ENCODE measurements around the gene NEXN.
"Not testable (repeated sequence)": the region's sequence is repeated elsewhere in the genome, so short reads cannot be mapped to it uniquely, and the experiment has no call there.

The NEXN gene

GRCh38 chr1:77972080-77972479 lies 83.7 kb downstream of the NEXN start:
- no peak overlapping the region for H3K4me3 ChIP-seq (ENCODE audit: low read depth, low read length)
- no peak overlapping the region for H3K9ac ChIP-seq (ENCODE audit: low read depth, low read length)
- H3K4me1 ChIP-seq (ENCODE audit: control insufficient read depth, insufficient read depth, low read length) = peaks cover 7% of the 10 kb centered on the region
- H3K36me3 ChIP-seq (ENCODE audit: control insufficient read depth, insufficient read depth, low read length) = peaks cover 9% of the 10 kb centered on the region
- H3K9me3 ChIP-seq (ENCODE audit: control insufficient read depth, insufficient read depth, low read length) = no peaks in the 10 kb centered on the region
- H3K27me3 ChIP-seq (ENCODE audit: control insufficient read depth, insufficient read depth, low read length) = no peaks in the 10 kb centered on the region

GRCh38 chr1:77975386-77975785 lies 87.0 kb downstream of the NEXN start:
- Histone ChIP-seq H3K4me3 (ENCODE audit: low read depth, low read length) (peak overlapping the region; percentile 5), H3K27me3 (ENCODE audit: control insufficient read depth, insufficient read depth, low read length) (no peaks in the 10 kb centered on the region), H3K36me3 (ENCODE audit: control insufficient read depth, insufficient read depth, low read length) (no peaks in the 10 kb centered on the region), H3K9ac (ENCODE audit: low read depth, low read length) (peak overlapping the region; percentile 26), H3K9me3 (ENCODE audit: control insufficient read depth, insufficient read depth, low read length) (no peaks in the 10 kb centered on the region), H3K4me1 (ENCODE audit: control insufficient read depth, insufficient read depth, low read length) (peaks cover 8% of the 10 kb centered on the region)

DNA sequence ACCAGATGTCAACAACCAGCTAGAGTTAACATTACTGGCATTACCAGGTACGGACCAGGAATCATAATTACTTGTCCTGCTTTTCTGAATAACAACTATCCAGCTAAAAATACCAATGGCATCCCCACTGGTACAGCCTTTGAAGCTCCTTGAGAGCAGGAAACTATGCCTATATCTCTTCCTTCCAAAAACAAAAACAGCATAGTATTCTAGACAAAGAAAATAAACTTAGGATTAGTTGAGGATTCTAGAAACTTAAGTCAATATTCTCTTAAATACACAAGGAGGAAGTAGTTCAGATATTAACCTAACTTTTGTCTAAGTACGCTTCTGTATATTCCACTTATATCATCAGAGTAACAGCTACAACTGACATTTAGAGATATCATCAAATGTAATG lies 87.5 kb downstream of the NEXN start:
- Histone ChIP-seq H3K9ac (ENCODE audit: low read depth, low read length) (no peak overlapping the region), H3K27me3 (ENCODE audit: control insufficient read depth, insufficient read depth, low read length) (no peaks in the 10 kb centered on the region), H3K36me3 (ENCODE audit: control insufficient read depth, insufficient read depth, low read length) (no peaks in the 10 kb centered on the region), H3K4me1 (ENCODE audit: control insufficient read depth, insufficient read depth, low read length) (peaks cover 12% of the 10 kb centered on the region), H3K4me3 (ENCODE audit: low read depth, low read length) (peak overlapping the region; percentile 92), H3K9me3 (ENCODE audit: control insufficient read depth, insufficient read depth, low read length) (no peaks in the 10 kb centered on the region)

DNA sequence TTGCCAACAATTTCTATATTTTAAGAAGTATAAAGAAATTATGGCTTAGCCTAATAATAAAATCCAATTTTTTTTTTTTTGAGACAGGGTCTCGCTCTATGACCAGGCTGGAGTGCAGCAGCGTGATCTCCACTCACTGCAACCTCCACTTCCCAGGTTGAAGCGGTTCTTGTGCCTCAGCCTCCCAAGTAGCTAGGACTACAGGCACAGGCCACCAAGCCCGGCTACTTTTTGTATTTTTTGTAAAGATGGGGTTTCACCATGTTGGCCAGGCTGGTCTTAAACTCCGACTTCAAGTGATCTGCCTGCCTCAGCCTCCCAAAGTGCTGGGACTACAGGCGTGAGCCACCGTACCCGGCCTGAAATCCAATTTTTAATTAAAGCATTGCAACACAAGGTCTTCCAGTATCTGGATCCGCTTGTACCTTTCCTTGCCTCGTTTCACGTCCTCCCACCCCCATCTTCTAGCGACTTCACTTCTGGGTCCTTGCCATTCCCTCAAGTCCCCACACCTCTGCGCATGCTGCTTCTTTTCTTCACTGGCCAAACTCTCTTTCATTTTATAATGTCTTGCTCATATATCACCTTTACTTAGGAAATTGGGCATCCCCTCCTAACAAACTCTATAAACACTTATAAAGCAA lies 88.1 kb downstream of the NEXN start:
- H3K36me3 ChIP-seq (ENCODE audit: control insufficient read depth, insufficient read depth, low read length) = no peaks in the 10 kb centered on the region

DNA sequence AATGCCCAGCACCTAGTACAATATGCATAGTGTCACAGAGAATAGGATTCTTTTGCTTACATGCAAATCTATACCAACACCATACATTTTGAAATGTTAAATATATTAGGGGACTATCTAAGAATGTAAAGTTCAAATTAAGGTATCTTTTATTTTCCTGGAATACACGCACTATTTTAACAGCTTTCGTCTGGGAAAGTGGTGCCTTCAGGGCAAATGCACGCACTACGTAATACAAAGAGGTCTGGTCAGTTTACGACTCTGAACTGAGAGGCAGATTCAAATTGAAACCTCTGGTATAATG lies 89.5 kb downstream of the NEXN start:
- Histone ChIP-seq H3K4me3 (ENCODE audit: low read depth, low read length) (peak overlapping the region; percentile 92), H3K36me3 (ENCODE audit: control insufficient read depth, insufficient read depth, low read length) (no peaks in the 10 kb centered on the region), H3K9ac (ENCODE audit: low read depth, low read length) (peak overlapping the region; percentile 99)

More for the DNA sequence above, 88.1 kb downstream of the NEXN start:
- no peaks in the 10 kb centered on the region for H3K9me3 ChIP-seq (ENCODE audit: control insufficient read depth, insufficient read depth, low read length)
- H3K27me3 ChIP-seq (ENCODE audit: control insufficient read depth, insufficient read depth, low read length) = no peaks in the 10 kb centered on the region
- peaks cover 12% of the 10 kb centered on the region for H3K4me1 ChIP-seq (ENCODE audit: control insufficient read depth, insufficient read depth, low read length)
- H3K4me3 ChIP-seq (ENCODE audit: low read depth, low read length) = peak overlapping the region; percentile 92
- peak overlapping the region; percentile 27 for H3K9ac ChIP-seq (ENCODE audit: low read depth, low read length)

DNA sequence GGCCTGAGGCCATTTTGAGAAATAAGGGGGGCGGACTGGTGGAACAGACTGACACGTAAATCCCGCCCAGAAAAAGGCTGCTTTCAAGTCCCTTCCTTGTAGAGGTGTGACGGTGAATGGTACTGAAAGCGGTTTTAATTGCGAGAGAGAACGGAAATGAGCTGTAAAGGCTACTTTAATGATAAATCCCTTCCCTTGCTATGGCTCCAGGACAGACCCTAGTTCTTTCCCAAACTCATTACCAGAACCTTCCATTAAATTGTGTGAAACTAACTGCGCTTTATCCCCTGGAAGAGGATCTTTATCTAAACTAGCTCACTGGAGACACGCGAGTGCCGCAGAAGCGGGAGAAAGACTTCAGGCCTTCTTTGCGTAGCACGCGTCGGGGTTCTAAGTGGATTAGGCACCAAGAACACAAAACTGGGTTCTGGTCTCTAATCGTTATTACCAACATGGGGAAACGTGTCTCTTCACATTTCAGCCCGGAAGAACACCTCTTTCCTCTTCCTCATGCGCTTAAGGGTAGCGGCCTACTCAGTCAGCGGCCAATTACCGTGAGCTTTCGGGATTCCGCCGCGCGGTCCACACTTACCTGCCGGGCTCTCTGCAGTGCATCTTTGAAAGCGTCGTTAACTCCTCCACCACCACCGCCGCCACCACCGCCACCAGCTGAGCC lies 90.0 kb downstream of the NEXN start:
- H3K27me3 ChIP-seq (ENCODE audit: control insufficient read depth, insufficient read depth, low read length) = no peaks in the 10 kb centered on the region
- H3K36me3 ChIP-seq (ENCODE audit: control insufficient read depth, insufficient read depth, low read length) = no peaks in the 10 kb centered on the region
- no peaks in the 10 kb centered on the region for H3K9me3 ChIP-seq (ENCODE audit: control insufficient read depth, insufficient read depth, low read length)
- H3K4me3 ChIP-seq (ENCODE audit: low read depth, low read length) = peak overlapping the region; percentile 92
- H3K4me1 ChIP-seq (ENCODE audit: control insufficient read depth, insufficient read depth, low read length) = peaks cover 16% of the 10 kb centered on the region
- peak overlapping the region; percentile 99 for H3K9ac ChIP-seq (ENCODE audit: low read depth, low read length)

More for the DNA sequence above, 89.5 kb downstream of the NEXN start:
- no peaks in the 10 kb centered on the region for H3K27me3 ChIP-seq (ENCODE audit: control insufficient read depth, insufficient read depth, low read length)
- H3K4me1 ChIP-seq (ENCODE audit: control insufficient read depth, insufficient read depth, low read length) = peaks cover 16% of the 10 kb centered on the region
- H3K9me3 ChIP-seq (ENCODE audit: control insufficient read depth, insufficient read depth, low read length) = no peaks in the 10 kb centered on the region

- H3K9ac ChIP-seq (ENCODE audit: low read depth, low read length) = peak within 1 kb of the TSS; percentile 99
- peak within 1 kb of the TSS; percentile 92 for H3K4me3 ChIP-seq (ENCODE audit: low read depth, low read length)
- H3K9me3 ChIP-seq (ENCODE audit: control insufficient read depth, insufficient read depth, low read length) = no peaks in the 10 kb centered on the region
- H3K27me3 ChIP-seq (ENCODE audit: control insufficient read depth, insufficient read depth, low read length) = no peaks in the 10 kb centered on the region
- H3K4me1 ChIP-seq (ENCODE audit: control insufficient read depth, insufficient read depth, low read length) = peaks cover 16% of the 10 kb centered on the region
- H3K36me3 ChIP-seq (ENCODE audit: control insufficient read depth, insufficient read depth, low read length) = no peaks in the 10 kb centered on the region
Observed at GRCh38 chr1:77978969-77979876, 90.8 kb downstream of the NEXN start, which contains the start of gene FUBP1. FUBP1 (minus strand) TSS chr1:77979072; CDS start chr1:77979004, 68 bp downstream.

DNA sequence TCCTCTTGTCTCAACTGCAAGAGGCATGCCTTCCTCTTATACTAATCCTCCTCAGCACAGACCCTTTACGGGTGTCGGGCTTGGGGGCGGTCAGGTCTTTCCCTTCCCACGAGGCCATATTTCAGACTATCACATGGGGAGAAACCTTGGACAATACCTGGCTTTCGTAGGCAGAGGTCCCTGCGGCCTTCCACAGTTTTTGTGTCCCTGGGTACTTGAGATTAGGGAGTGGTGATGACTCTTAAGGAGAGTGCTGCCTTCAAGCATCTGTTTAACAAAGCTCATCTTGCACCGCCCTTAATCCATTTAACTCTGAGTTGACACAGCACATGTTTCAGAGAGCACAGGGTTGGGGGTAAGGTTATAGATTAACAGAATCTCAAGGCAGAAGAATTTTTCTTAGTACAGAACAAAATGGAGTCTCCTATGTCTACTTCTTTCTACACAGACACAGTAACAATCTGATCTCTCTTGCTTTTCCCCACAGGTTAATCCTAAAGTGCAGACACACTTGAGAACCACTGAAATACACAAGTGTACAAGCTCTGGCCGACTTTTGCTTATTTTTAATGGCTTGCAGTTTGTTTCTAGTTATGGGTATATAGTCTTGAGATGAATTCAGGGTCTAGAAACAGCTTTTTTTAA lies 95.0 kb downstream of the NEXN start:
- not testable (repeated sequence) for H3K9ac ChIP-seq (ENCODE audit: low read depth, low read length); H3K9me3 ChIP-seq (ENCODE audit: control insufficient read depth, insufficient read depth, low read length); H3K4me3 ChIP-seq (ENCODE audit: low read depth, low read length); H3K36me3 ChIP-seq (ENCODE audit: control insufficient read depth, insufficient read depth, low read length); H3K27me3 ChIP-seq (ENCODE audit: control insufficient read depth, insufficient read depth, low read length)
- H3K4me1 ChIP-seq (ENCODE audit: control insufficient read depth, insufficient read depth, low read length) = peaks cover 13% of the 10 kb centered on the region

GRCh38 chr1:77983997-77984355 lies 95.6 kb downstream of the NEXN start:
- Histone ChIP-seq H3K9ac (ENCODE audit: low read depth, low read length) (no peak overlapping the region), H3K36me3 (ENCODE audit: control insufficient read depth, insufficient read depth, low read length) (no peaks in the 10 kb centered on the region), H3K9me3 (ENCODE audit: control insufficient read depth, insufficient read depth, low read length) (no peaks in the 10 kb centered on the region), H3K4me1 (ENCODE audit: control insufficient read depth, insufficient read depth, low read length) (peaks cover 13% of the 10 kb centered on the region), H3K27me3 (ENCODE audit: control insufficient read depth, insufficient read depth, low read length) (no peaks in the 10 kb centered on the region), H3K4me3 (ENCODE audit: low read depth, low read length) (no peak overlapping the region)

DNA sequence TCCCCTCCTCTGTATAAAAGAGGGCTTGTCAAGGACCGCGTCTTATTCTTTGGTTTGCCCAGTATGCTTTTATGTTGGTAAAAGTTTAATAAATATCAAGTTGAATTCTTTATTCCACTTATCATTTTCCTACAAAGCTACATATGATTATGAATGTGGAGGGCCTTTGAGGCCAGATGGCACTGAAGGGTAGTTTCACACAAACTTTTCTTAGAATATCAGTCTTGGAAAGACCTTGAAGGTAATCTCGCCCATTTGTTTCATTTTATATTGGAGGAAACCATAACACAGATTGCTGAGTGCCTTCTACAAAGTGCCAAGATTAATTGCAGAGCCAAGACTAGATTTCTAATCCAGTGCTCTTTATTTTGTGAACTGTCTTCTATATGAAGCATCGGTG lies 96.2 kb downstream of the NEXN start:
- H3K36me3 ChIP-seq (ENCODE audit: control insufficient read depth, insufficient read depth, low read length) = no peaks in the 10 kb centered on the region
- no peaks in the 10 kb centered on the region for H3K9me3 ChIP-seq (ENCODE audit: control insufficient read depth, insufficient read depth, low read length)
- H3K9ac ChIP-seq (ENCODE audit: low read depth, low read length) = no peak overlapping the region
- no peak overlapping the region for H3K4me3 ChIP-seq (ENCODE audit: low read depth, low read length)
- H3K27me3 ChIP-seq (ENCODE audit: control insufficient read depth, insufficient read depth, low read length) = no peaks in the 10 kb centered on the region
- H3K4me1 ChIP-seq (ENCODE audit: control insufficient read depth, insufficient read depth, low read length) = peaks cover 13% of the 10 kb centered on the region

GRCh38 chr1:77986810-77987209 lies 98.4 kb downstream of the NEXN start:
- Histone ChIP-seq H3K4me1 (ENCODE audit: control insufficient read depth, insufficient read depth, low read length) (peaks cover 9% of the 10 kb centered on the region), H3K36me3 (ENCODE audit: control insufficient read depth, insufficient read depth, low read length) (no peaks in the 10 kb centered on the region), H3K27me3 (ENCODE audit: control insufficient read depth, insufficient read depth, low read length) (no peaks in the 10 kb centered on the region), H3K4me3 (ENCODE audit: low read depth, low read length) (no peak overlapping the region), H3K9ac (ENCODE audit: low read depth, low read length) (no peak overlapping the region), H3K9me3 (ENCODE audit: control insufficient read depth, insufficient read depth, low read length) (no peaks in the 10 kb centered on the region)

Measured in iPS-15b (cell line).